Activated CD8-positive, alpha-beta memory T cell treated with anti-CD3 and anti-CD28 coated beads, Interleukin-2, amount 50 U/mL, for 4 hours (primary cell): ENCODE measurements around the gene APC2.
A peak's percentile ranks its signal among the peaks of the same experiment; 100 is the strongest.
"Not testable (repeated sequence)": the region's sequence is repeated elsewhere in the genome, so short reads cannot be mapped to it uniquely, and the experiment has no call there.

Experiments used
- DNase-seq: peaks from one replicate; pipeline ENCODE4 v3.0.0-alpha.2; 2020

APC2 gene

GRCh38 chr19:1432507-1432887, 17.4 kb upstream of the APC2 start:
- no peak for DNase-seq

- no peak for DNase-seq
These were observed 16.5 kb upstream of the APC2 start for GRCh38 chr19:1433119-1434039.

- no peak for DNase-seq
These were observed 15.9 kb upstream of the APC2 start for GRCh38 chr19:1434040-1434366.

GRCh38 chr19:1434577-1435060, 15.3 kb upstream of the APC2 start:
- no peak for DNase-seq

GRCh38 chr19:1435378-1435989, 14.4 kb upstream of the APC2 start:
- DNase-seq = no peak

- DNase-seq = no peak
These were observed 12.3 kb upstream of the APC2 start for GRCh38 chr19:1437609-1438008.

- DNase-seq = peak; percentile 96
These were observed 11.6 kb upstream of the APC2 start, which contains the start of gene RPS15 for GRCh38 chr19:1438035-1438932. TSS of gene RPS15 (plus strand) at chr19:1438396. CDS start at chr19:1438426, 30 bp downstream.

GRCh38 chr19:1438933-1439354, 11.0 kb upstream of the APC2 start:
- DNase-seq = no peak

- DNase-seq = not testable (repeated sequence)
These were observed 10.2 kb upstream of the APC2 start for GRCh38 chr19:1439525-1440417.

GRCh38 chr19:1440418-1440801, 9.5 kb upstream of the APC2 start:
- DNase-seq = no peak

- no peak for DNase-seq
These were observed 8.9 kb upstream of the APC2 start for GRCh38 chr19:1441022-1441426.

GRCh38 chr19:1441677-1442438, 8.1 kb upstream of the APC2 start:
- DNase-seq = no peak

GRCh38 chr19:1445185-1445931, 4.6 kb upstream of the APC2 start:
- peak; percentile 78 for DNase-seq

- no peak for DNase-seq
These were observed 3.8 kb upstream of the APC2 start for GRCh38 chr19:1445932-1446712.

GRCh38 chr19:1446713-1447481, 3.0 kb upstream of the APC2 start:
- DNase-seq = no peak

- no peak for DNase-seq
These were observed 2.4 kb upstream of the APC2 start for GRCh38 chr19:1447504-1447903.

GRCh38 chr19:1447944-1448343, 2.0 kb upstream of the APC2 start:
- no peak for DNase-seq

- DNase-seq = no peak
These were observed 1.1 kb downstream of the APC2 start for GRCh38 chr19:1450735-1451731.
